Ascending aorta (tissue), 2 donors: ENCODE measurements around the gene SEMA3F. TPM values are rescaled to one million over a fixed set of nuclear protein-coding genes. Genes with fewer than 3 reads are reported as not detected.
A peak's percentile ranks its signal among the peaks of the same experiment; 100 is the strongest.

Source experiments
- DNase-seq, 2 donors: peaks; one replicate each; pipeline ENCODE4 v3.0.0-alpha.2; 2019; ENCODE audit warnings: low spot score in 2 of 2
- H3K27ac ChIP-seq, 2 donors: fragments of 200-600 bp; sonication (generic); one replicate each; pipeline ENCODE4 v1.5.1; 2016 to 2017; ENCODE audit warnings: mild to moderate bottlenecking in 1 of 2
- H3K27me3 ChIP-seq: fragments of 200-600 bp; sonication (generic); one replicate; pipeline ENCODE4 v1.5.1; 2017
- H3K36me3 ChIP-seq, 2 donors: fragments of 200-600 bp; sonication (generic); one replicate each; pipeline ENCODE4 v1.5.1; 2016
- H3K4me1 ChIP-seq, 2 donors: fragments of 200-600 bp; sonication (generic); one replicate each; pipeline ENCODE4 v1.5.1; 2016 to 2017; ENCODE audit warnings: mild to moderate bottlenecking in 1 of 2
- H3K4me3 ChIP-seq, 2 donors: fragments of 200-600 bp; sonication (generic); one replicate each; pipeline ENCODE4 v1.5.1; 2016 to 2017; ENCODE audit warnings: mild to moderate bottlenecking in 1 of 2
- H3K9me3 ChIP-seq, 2 donors: fragments of 200-600 bp; sonication (generic); one replicate each; pipeline ENCODE4 v1.5.1; 2016
- intact Hi-C: fragments of 100-400 bp; cut with DNase I; formaldehyde crosslinking; loops from one replicate; pipeline ENCODE4 v1.15.1; 2023
- total RNA-seq: library from RNA; depleted of rRNA; stranded (reverse); fragments of >200 nt; gene quantifications from one replicate; pipeline ENCODE4 v1.1.0, GENCODE V29; 2016
- TF ChIP-seq, protein P1 (sequence below), 3 experiments: fragments of 200-600 bp in 2 of 3; fragments of 450-650 bp in 1 of 3; sonication (generic) in 2 of 3; IDR thresholded peaks; one replicate each; pipeline ENCODE4 v1.5.1; 2016 to 2019; ENCODE audit warnings: antibody characterized with exemption in 3 of 3, mild to moderate bottlenecking in 1 of 3, moderate library complexity in 1 of 3

Gene SEMA3F
- total RNA-seq, 1 donor from 2014 or later = 75.0 TPM

DNA sequence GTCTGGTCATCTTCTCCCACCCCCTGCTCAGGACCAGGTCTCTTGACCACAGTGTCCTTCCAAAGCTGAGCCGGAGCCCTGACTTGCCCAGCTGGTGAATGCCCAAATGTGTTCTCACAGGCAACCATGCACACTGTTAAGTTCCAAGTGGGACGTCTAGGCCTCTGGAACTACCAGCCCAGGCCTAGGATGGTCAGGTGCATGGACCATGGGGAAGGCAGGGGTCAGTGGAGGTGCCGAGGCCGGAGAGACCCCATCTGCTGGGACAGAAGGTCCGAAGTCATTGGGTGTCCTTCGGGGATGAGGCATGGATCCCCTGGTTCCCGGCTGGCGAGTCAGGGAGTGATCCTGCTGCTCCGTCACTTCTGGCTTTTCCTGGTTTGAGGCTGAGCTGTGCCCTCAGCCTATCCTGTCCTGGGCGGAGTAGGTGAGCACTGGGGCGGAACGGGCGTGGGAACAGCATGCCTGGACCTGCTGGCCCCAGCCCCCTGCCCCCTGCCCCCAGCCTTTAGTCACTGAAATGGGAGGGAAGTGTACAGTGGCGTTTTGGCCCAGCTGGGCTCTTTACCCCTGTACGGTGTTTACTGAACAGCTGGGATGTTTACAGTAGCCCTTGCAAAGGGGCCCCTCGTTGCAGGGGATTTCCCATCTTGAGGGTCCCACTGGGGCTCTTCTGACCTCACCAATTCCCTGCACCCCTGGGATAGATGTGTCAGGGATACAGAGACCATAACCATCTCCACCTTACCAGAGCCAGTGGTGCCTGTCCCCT is 12.1 kb downstream of the SEMA3F start:
- Histone ChIP-seq H3K36me3 (no peaks in the 10 kb centered on the region), H3K4me1 (peaks cover 30 to 69% of the 10 kb centered on the region in 2 donors), H3K4me3 (no peak overlapping the region), H3K27ac (peak overlapping the region; percentile 76 to 88), H3K9me3 (no peaks in the 10 kb centered on the region), H3K27me3 (no peaks in the 10 kb centered on the region)
- TF ChIP-seq, protein P1, sequence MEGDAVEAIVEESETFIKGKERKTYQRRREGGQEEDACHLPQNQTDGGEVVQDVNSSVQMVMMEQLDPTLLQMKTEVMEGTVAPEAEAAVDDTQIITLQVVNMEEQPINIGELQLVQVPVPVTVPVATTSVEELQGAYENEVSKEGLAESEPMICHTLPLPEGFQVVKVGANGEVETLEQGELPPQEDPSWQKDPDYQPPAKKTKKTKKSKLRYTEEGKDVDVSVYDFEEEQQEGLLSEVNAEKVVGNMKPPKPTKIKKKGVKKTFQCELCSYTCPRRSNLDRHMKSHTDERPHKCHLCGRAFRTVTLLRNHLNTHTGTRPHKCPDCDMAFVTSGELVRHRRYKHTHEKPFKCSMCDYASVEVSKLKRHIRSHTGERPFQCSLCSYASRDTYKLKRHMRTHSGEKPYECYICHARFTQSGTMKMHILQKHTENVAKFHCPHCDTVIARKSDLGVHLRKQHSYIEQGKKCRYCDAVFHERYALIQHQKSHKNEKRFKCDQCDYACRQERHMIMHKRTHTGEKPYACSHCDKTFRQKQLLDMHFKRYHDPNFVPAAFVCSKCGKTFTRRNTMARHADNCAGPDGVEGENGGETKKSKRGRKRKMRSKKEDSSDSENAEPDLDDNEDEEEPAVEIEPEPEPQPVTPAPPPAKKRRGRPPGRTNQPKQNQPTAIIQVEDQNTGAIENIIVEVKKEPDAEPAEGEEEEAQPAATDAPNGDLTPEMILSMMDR (IDR thresholded peaks at IDR 0.05) = no peak
- no peak for DNase-seq
- intact Hi-C loops = no loop called here

DNA sequence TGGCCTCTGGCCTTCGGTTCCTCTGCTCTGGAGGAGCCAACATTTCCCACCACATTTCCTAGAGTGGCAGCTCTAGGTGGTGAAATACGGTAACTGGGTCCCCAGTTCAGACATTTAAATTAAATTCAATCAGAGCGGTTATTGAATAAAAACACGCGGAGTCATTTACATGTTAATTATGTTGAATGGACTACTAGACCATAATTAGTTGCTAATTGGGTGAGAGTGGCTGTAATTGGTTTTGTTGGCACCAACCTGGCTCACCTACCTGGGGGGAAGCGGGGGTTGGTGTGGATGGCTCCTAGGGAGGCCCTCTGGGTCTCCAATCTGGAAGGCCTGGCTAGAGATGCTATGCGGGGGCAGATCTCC is 12.7 kb downstream of the SEMA3F start:
- Histone ChIP-seq H3K9me3 (no peaks in the 10 kb centered on the region), H3K36me3 (no peaks in the 10 kb centered on the region), H3K27ac (peak overlapping the region; percentile 76 to 88), H3K27me3 (no peaks in the 10 kb centered on the region), H3K4me3 (no peak overlapping the region), H3K4me1 (peaks cover 29 to 64% of the 10 kb centered on the region in 2 donors)
- no peak for DNase-seq
- intact Hi-C loops = no loop called here
- TF ChIP-seq, protein P1 (IDR thresholded peaks at IDR 0.05) = no peak

DNA sequence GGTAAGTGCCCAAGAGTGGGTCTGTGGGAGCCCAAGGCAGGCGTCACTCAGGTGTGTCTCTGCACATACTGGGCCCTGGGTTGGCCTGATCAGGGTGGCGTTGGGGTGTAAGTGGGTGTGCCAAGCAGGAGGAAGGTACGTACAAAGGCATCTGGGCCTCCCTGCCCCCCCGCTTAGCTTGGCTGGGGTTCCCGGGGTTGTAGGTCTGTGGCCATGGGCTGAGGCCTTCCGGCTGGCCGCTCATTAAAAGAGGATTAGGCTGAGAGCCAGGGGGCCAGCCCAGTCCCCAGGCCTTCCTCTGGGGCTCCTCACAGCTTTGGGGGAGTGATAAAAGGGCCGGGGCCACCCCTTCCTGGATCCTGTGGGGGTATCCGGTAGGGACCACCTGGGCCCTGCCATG is 13.3 kb downstream of the SEMA3F start:
- DNase-seq = no peak

DNA sequence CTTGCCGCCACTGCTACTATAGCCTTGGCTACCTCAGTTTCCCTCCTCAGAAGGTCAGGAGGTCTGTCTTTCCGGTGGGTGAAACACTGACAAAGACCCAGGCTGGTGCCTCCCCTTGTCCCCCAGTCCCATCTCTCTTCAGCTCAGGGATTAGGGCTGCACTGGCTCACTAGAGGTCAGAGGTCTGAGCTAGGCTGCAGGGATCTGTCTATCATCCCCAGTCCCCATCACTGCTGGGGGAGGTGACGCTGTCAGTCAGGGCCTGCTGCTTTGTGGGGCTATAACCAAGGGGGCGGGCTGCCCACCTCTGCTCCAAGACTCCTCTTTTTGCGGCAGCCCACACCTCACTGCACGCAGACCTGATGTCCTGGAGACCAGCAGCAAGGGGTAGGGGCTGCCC is 13.7 kb downstream of the SEMA3F start:
- Histone ChIP-seq H3K27me3 (no peaks in the 10 kb centered on the region), H3K4me1 (peaks cover 21 to 54% of the 10 kb centered on the region in 2 donors), H3K9me3 (no peaks in the 10 kb centered on the region), H3K36me3 (peaks cover under 1 to 2% of the 10 kb centered on the region in 2 donors), H3K27ac (peak overlapping the region; percentile 76 to 88), H3K4me3 (no peak overlapping the region)
- no peak for DNase-seq
- intact Hi-C loops = no loop called here
- TF ChIP-seq, protein P1 (IDR thresholded peaks at IDR 0.05) = no peak

More for the DNA sequence above, 13.3 kb downstream of the SEMA3F start:
- Histone ChIP-seq H3K36me3 (no peaks in the 10 kb centered on the region), H3K4me3 (no peak overlapping the region), H3K27ac (peak overlapping the region; percentile 76 to 88), H3K9me3 (no peaks in the 10 kb centered on the region), H3K27me3 (no peaks in the 10 kb centered on the region), H3K4me1 (peaks cover 23 to 58% of the 10 kb centered on the region in 2 donors)
- TF ChIP-seq, protein P1 (IDR thresholded peaks at IDR 0.05) = no peak
- intact Hi-C loops = no loop called here

DNA sequence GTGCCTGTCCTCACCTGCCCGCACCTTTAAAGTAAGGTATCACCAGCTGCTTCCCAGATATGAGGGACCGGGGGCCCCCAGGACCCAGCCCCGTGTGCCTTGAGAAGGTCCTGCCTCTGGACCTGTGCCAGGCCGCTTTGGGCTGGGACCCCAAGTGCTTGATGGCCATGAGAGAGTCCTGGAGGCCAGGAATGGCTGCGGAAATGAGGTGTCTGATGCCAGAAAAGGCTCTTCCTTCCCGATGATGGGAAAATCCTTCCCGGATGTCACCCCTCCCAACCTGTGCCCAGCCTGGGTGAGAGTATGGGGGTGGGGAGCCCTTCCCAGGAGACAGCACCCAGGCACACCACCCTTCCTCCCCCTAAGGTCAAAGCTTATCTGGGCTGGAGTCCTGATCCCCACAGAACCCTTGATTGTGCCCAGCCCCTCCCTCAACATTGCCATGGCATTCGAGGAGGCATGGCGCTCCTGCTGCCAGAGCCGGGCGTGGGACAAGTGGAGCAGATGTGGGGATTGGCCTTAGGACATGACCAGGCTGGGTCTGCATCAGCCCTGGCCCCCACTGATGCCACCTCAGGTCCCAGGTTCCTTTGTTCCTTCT is 14.2 kb downstream of the SEMA3F start:
- TF ChIP-seq, protein P1 (IDR thresholded peaks at IDR 0.05) = no peak
- Histone ChIP-seq H3K36me3 (peaks cover 6 to 7% of the 10 kb centered on the region in 2 donors), H3K4me3 (no peak overlapping the region), H3K9me3 (no peaks in the 10 kb centered on the region), H3K27ac (peak overlapping the region; percentile 15 to 76), H3K4me1 (peaks cover 20 to 50% of the 10 kb centered on the region in 2 donors), H3K27me3 (no peaks in the 10 kb centered on the region)
- no peak for DNase-seq
- intact Hi-C loops = no loop called here
